GM12891 (cell line): Measurements from ENCODE around the gene CABP7.

Experiments
- POLR2A ChIP-seq: IDR thresholded peaks from 2 replicates; pipeline ENCODE4 v1.6.1; 2011; ENCODE audit warnings: low read depth, low read length, control low read depth
- POLR2AphosphoS5 ChIP-seq: IDR thresholded peaks from 2 replicates; pipeline ENCODE4 v1.6.1; 2011; ENCODE audit warnings: low read depth, low read length, control low read depth
- SPI1 ChIP-seq: IDR thresholded peaks from 2 replicates; pipeline ENCODE4 v1.6.1; 2011; ENCODE audit warnings: low read depth, low read length, control low read depth
- TAF1 ChIP-seq: IDR thresholded peaks from 2 replicates; pipeline ENCODE4 v1.6.1; 2011; ENCODE audit warnings: low read depth, low read length, control low read depth

- TF ChIP-seq POLR2A: no peak
- no peak for TF ChIP-seq TAF1
- TF ChIP-seq POLR2AphosphoS5: no peak
- TF ChIP-seq SPI1: no peak
These were observed 11.5 kb downstream of the CABP7 start for GRCh38 chr22:29731058-29731850.
